NCI-H460 (cell line): ENCODE results near the gene EID2. TPM values are rescaled to one million over a fixed set of nuclear protein-coding genes. Genes with fewer than 3 reads are reported as not detected.
A peak's percentile ranks its signal among the peaks of the same experiment; 100 is the strongest.

Source experiments
- DNase-seq: peaks from one replicate; pipeline ENCODE4 v3.0.0-alpha.2; 2016; ENCODE audit warnings: low read depth; ENCODE audit errors: extremely low read depth
- small RNA-seq, 2 experiments: library from RNA; depleted of rRNA; stranded (forward); fragments of <200 nt; gene quantifications; one replicate each; pipeline ENCODE3, GENCODE V24; 2014
- total RNA-seq: library from RNA; depleted of rRNA; stranded (reverse); fragments of >200 nt; shearing (Covaris generic); gene quantifications from 2 replicates; pipeline ENCODE4 v1.2.3, GENCODE V29; 2014; rRNA removed

The EID2 gene
- total RNA-seq, 1 experiment from 2014 or later, result 12.6 TPM

DNA sequence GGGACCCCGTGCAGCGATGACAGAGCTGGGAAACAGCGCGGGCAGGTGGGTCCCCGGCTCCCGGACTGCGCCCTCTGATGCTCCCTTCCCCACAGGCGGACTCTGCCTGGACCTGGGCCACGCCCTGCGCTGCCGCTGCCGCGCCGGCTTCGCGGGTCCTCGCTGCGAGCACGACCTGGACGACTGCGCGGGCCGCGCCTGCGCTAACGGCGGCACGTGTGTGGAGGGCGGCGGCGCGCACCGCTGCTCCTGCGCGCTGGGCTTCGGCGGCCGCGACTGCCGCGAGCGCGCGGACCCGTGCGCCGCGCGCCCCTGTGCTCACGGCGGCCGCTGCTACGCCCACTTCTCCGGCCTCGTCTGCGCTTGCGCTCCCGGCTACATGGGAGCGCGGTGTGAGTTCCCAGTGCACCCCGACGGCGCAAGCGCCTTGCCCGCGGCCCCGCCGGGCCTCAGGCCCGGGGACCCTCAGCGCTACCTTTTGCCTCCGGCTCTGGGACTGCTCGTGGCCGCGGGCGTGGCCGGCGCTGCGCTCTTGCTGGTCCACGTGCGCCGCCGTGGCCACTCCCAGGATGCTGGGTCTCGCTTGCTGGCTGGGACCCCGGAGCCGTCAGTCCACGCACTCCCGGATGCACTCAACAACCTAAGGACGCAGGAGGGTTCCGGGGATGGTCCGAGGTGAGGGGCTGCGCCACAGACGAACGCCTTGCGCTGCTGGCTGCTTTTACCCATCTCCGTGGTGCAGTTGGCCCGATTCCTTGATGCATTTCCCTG, 32.8 kb downstream of the EID2 start:
- DNase-seq, result peak; percentile 63

DNA sequence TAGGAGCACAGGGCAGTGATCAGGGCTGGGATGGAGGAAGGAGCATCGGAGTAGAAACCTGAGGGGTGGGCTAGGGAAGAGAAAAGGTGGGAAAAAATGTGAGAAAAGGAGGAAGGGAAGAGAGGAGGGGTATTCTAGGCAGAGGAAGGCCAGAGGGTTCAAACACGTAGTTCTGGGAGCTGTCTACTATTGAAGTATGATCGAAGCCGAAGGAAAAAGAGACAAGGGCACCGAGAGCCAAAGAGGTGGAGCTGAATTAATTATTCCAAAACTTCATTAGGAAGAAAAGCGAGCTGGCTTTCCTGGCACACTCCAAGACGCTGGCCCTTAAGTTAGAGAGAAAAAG, 33.4 kb downstream of the EID2 start:
- DNase-seq, result no peak

DNA sequence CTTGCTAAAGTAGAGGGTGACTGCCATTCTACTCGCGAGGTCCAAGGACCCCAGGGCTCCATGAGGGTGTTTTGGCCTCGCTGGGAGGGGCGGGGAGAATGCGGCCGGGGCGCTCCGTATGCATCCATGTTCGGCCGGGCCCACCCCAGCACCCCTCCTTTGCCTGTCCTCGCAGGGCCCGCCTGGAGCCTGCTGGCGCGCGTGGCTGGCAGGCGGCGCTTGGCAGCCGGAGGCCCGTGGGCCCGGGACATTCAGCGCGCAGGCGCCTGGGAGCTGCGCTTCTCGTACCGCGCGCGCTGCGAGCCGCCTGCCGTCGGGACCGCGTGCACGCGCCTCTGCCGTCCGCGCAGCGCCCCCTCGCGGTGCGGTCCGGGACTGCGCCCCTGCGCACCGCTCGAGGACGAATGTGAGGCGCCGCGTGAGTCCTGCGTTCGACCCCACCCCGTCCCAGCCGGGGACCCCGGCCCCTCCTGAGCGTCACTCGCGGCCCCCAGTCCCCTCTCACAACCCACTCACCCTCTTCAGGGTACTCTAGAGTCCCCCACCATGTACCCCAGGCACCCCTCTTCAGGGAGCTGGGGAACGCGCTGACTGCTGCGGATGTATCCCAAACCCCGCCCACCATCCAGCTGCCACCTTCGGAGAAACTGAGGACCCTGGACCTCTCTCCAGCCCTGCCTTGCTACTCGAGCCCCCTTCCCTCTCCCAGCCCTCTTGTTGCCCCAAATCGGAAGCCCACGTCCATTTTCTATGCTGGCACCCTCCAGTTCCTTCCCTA, 37.1 kb downstream of the EID2 start:
- peak; percentile 43 for DNase-seq

DNA sequence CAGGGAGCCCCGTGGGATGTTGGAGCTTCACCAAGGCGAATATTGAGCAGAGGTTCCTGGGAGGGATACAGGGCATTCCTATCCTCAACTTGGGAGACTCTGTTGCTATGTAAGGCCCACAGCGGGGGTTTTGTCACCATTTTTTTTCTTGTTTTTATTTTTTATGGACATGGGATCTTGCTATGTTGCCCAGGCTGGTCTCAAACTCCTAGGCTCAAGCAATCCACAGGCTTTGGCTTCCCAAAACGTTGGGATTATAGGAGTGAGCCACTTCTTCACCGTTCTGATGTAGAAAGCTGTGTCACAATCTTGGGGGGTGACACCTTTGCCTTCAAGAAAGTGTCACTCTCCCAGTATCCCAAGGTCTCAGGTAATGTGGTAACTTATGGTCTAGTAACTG, 38.6 kb downstream of the EID2 start:
- no peak for DNase-seq

DNA sequence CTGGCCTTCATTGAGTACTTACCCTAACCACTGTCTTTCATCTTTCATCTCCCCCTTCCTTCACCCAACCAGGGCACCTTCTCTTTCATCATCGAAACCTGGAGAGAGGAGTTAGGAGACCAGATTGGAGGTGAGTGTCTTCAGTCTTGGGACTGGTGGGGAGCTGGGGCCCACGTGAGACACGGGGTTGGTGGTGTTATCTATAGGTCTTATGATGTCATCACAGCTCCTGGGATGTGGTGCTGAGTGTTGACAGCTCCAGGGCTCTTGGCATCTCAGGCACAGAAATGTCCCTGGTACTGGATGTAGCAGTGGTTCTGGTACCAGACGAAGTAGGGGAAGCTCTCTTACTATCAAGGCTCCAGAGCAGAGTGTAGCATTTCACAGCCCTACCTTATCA, 39.4 kb downstream of the EID2 start:
- no peak for DNase-seq

DNA sequence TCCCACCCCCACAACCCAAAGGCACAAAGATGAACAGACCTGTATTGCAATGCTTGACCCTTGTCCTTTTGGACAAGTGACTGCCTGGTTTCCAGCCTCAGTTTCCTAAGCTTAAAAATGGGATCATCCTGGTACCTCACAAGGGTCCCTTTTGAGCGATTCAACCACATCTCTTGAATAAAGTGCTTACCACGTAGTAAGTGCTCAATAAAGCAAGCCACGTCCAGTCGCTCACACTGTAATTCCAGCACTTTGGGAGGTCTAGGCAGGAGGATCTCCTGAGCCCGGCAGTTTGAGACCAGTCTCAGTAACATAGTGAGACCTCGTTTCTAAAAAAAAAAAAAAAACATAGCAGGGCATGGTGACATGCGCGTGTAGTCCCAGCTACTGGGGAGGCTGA, 40.0 kb downstream of the EID2 start:
- DNase-seq, result no peak

DNA sequence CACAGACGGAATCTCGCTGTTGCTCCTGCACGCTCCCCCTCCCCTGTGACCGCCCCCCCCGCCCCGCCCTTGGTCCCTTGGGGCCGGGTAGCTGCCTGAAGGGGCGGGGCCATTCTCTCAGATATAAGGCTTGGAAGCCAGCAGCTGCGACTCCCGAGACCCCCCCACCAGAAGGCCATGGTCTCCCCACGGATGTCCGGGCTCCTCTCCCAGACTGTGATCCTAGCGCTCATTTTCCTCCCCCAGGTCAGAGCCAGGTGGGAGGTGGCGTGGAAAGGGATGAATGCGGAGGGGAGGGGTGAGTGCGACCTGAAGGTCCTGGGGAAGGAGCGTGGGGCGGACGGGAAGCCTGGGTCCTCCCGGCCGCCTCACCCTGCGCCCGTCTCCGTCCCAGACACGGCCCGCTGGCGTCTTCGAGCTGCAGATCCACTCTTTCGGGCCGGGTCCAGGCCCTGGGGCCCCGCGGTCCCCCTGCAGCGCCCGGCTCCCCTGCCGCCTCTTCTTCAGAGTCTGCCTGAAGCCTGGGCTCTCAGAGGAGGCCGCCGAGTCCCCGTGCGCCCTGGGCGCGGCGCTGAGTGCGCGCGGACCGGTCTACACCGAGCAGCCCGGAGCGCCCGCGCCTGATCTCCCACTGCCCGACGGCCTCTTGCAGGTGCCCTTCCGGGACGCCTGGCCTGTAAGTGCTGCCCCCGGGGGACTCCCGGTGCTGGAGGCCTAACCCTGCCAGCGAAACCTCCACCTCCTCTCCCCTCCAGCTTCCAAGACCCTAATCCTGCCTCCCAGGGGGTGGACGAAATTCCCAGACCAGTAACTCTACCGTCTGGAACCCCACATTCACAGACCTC, 40.9 kb downstream of the EID2 start, which contains the start of gene DLL3:
Gene DLL3, plus strand, starts transcription at position 150 of the 845 bp plus-strand sequence. Its CDS starts 28 bp downstream, at position 178.
- DNase-seq, result no peak

DNA sequence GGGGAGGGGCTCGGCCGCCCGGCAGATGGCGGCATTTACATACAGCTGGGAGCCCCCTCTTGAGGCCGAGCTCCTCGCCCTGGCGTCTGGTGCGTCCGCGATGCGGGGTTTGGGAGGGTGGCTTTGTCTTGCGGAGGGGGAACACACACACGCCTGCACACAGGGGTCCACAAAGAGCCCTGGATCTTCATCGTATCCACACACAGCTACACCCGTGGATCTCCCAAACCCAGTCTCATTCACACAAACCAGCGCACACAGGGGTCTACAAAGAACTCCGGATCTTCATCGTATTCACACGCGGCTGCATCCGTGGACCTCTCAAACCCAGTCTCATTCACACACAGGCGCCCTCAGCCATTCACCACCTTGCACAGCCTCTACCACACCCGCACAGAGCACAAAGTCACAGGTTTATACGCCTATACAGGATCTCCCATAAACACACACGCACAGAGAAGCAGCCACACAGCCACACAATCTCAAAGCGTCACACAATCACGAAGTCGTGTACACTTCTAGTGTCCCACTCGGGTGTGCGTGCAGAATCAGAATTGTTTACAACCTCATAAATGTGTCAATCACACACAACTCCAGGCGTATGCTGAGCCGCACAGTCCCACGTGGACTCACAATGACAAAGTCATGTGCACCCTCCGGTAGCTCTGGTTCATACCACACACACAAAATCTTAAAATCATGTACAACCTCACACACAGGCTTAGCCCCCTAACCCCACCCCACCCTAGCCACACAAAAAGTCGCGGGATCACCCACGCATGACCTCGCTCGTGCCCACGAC, 41.8 kb downstream of the EID2 start:
- DNase-seq, result peak; percentile 12

DNA sequence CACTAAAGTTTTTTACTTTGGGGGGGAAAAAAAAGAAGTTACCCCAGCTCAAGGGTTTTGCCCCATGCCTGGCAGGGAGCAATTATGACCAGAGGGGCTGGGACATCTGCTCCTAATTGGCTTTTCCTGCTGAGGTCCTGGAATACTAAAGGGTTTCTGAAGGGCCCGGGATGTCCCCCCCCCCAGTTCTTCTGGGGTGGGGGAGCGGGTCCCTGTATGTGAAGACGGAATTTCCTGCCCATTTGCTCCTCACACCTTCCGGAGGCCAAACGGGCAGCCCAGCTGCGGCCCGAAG, 42.3 kb downstream of the EID2 start:
- no peak for DNase-seq

DNA sequence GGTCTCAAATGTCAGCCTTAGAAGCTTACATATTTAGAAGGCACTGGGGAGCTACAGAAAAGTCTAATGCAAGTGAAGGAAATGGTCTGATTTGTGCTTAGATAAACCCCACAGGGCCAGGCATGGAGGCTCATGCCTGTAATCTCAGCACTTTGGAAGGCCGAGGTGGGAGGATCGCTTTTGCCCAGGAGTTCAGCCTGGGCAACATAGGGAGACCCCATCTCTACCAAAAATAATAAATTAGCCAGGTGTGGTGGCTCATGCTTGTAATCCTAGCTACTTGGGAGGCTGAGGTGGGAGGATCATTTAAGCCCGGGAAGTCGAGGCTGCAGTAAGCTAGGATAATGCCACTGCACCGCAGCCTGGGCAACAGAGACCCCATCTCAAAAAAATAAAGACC, 43.9 kb downstream of the EID2 start:
- DNase-seq, result no peak

DNA sequence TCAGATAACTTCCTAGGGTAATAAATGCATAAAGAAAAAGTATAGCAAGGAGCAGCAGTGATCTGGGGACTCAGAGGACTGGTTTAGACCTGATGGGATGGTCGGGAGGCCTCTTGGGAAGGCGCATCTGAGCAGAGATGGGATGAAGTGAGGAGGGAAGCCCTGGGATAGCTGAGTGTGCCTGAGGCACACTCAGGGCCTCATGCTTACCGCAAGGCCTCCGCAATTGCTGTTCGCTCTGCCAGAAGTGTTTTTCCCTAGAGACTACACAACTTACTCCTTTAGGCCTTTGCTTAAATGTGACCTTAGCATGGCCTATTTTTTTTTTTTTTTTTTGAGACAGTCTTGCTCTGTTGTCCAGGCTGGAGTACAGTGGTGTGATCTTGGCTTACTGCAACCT, 45.3 kb downstream of the EID2 start:
- no peak for DNase-seq

DNA sequence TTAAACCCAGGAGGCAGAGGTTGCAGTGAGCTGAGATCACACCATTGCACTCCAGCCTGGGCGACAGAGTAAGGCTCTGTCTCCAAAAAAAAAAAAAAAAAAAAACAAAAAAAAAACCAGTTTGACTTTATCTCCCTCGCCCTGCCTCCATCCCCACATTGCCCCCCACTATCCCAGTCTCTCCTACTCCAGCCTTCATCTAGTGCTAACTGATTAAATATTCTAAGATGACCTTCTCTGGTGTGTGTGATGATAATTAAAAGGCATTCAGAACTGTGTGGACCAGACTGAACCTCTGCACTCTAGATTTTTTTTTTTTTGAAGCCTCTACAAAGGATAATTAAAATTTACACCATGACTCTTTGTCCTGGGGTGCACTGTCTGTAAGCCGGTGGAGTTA, 47.2 kb downstream of the EID2 start:
- DNase-seq, result no peak

DNA sequence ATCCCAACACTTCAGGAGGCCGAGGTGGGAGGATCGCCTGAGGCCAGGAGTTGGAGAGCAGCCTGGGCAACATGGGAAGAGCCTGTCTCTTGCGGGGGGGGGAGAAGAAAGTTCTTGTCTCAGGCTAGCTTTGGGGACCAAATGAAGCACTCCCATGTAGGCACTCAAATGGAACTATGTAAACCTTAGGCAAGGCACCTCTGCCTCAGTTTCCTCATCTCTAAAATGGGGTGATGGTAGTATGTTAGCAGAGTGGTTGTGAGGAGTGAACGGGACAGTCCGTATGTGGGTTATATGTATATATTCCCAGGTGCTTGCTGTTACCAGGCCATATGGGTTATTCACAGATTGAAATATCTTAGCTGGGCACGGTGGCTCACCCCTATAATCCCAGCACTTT, 47.7 kb downstream of the EID2 start:
- no peak for DNase-seq

DNA sequence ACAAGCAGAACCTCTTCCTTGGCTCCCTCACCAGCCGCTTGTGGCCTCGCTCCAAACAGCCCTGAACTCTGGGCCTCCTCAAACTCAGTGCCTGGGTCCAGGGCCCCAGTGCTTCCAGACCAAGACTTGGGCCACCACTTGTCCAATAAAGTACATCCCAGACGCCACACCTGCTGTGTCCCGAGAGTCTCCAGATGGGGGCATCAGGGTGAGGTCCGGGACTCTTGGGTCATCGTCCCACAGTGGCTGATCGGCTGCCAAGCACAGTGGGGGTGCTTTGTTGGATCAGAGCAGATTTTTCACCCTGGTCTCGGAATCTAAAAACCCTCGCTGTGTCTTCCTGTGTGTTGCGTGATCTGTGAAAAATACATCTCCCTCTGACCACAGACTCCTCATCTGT, 50.2 kb downstream of the EID2 start:
- DNase-seq, result no peak

Small RNAs within 50 kb of the gene (small RNA-seq; reads per million reads assigned to genes)
- gene RPS29P24, result 0 reads per million in 2 experiments

Other genes starting within 250 kb of the EID2 start
- not detected in 2 replicates for gene IFNL1, start 243.8 kb downstream of the EID2 start, total RNA-seq
- 0.66 and 0.79 TPM in 2 replicates for gene LRFN1, start 219.3 kb downstream of the EID2 start, total RNA-seq
- not detected in 2 replicates for gene GMFG, start 204.1 kb downstream of the EID2 start, total RNA-seq
- gene SAMD4B, start 197.7 kb downstream of the EID2 start, total RNA-seq, result 57.7 and 57.8 TPM in 2 replicates
- gene PAF1, start 149.1 kb downstream of the EID2 start, total RNA-seq, result 21.1 and 27.7 TPM in 2 replicates
- gene MED29, start 148.8 kb downstream of the EID2 start, total RNA-seq, result 20.8 and 22.5 TPM in 2 replicates
- 15.1 and 24.6 TPM in 2 replicates for gene ZFP36, start 133.3 kb downstream of the EID2 start, total RNA-seq
- gene PLEKHG2, start 127.5 kb downstream of the EID2 start, total RNA-seq, result 16.7 and 18.0 TPM in 2 replicates
- 541 and 944 TPM in 2 replicates for gene RPS16, start 104.2 kb downstream of the EID2 start, total RNA-seq
- gene SUPT5H, start 94.6 kb downstream of the EID2 start, total RNA-seq, result 42.3 and 48.4 TPM in 2 replicates
- 75.6 and 81.7 TPM in 2 replicates for gene TIMM50, start 59.3 kb downstream of the EID2 start, total RNA-seq
- 4.0 and 5.8 TPM in 2 replicates for gene DLL3, start 41.2 kb downstream of the EID2 start, total RNA-seq
- gene SELENOV, start 25.0 kb downstream of the EID2 start, total RNA-seq, result not detected in 2 replicates
- 3.3 and 4.9 TPM in 2 replicates for gene EID2B, start 7.3 kb downstream of the EID2 start, total RNA-seq
- not detected in 2 replicates for gene LGALS13, start 62.4 kb upstream of the EID2 start, total RNA-seq
- not detected in 2 replicates for gene LGALS16, start 115.8 kb upstream of the EID2 start, total RNA-seq
- gene LGALS14, start 164.3 kb upstream of the EID2 start, total RNA-seq, result not detected in 2 replicates
- gene CLC, start 197.9 kb upstream of the EID2 start, total RNA-seq, result not detected in 2 replicates
- not detected in 2 replicates for gene LEUTX, start 238.7 kb upstream of the EID2 start, total RNA-seq